Mesodermal cell (in vitro differentiated cells): ENCODE measurements around the gene SFTPA2. TPM values are rescaled to one million over a fixed set of nuclear protein-coding genes. Genes with fewer than 3 reads are reported as not detected.
"Not testable (repeated sequence)": the region's sequence is repeated elsewhere in the genome, so short reads cannot be mapped to it uniquely, and the experiment has no call there.

Experiments used
- H3K27ac ChIP-seq: 2 replicates; pipeline ENCODE4 v1.7.0; 2013; ENCODE audit warnings: mild to moderate bottlenecking, low read depth, low read length, moderate library complexity; ENCODE audit not compliant: severe bottlenecking
- H3K36me3 ChIP-seq: 2 replicates; pipeline ENCODE4 v1.7.1; 2013; ENCODE audit warnings: mild to moderate bottlenecking, low read length, moderate library complexity; ENCODE audit not compliant: control insufficient read depth, insufficient read depth
- H3K4me1 ChIP-seq: one replicate; pipeline ENCODE4 v1.7.1; 2013; ENCODE audit warnings: mild to moderate bottlenecking, low read length; ENCODE audit not compliant: insufficient read depth, control insufficient read depth, poor library complexity, severe bottlenecking
- H3K4me3 ChIP-seq: 2 replicates; pipeline ENCODE4 v1.7.0; 2013; ENCODE audit warnings: low read length, control low read depth, mild to moderate bottlenecking; ENCODE audit not compliant: insufficient read depth, poor library complexity, severe bottlenecking; ENCODE audit errors: extremely low read depth
- H3K9me3 ChIP-seq: 2 replicates; pipeline ENCODE4 v1.7.1; 2013; ENCODE audit warnings: mild to moderate bottlenecking, low read length, moderate library complexity; ENCODE audit not compliant: control insufficient read depth
- WGBS, 2 experiments: methylation state at CpG; one replicate each; pipeline ENCODE4 v1.1.5; 2013; ENCODE audit warnings: missing lambda C conversion rate in 2 of 2; ENCODE audit not compliant: insufficient coverage in 2 of 2; 5-methylcytosine and 5-hydroxymethylcytosine counted together
- polyA plus RNA-seq, 2 experiments: library from polyadenylated mRNA; stranded (reverse); fragments of 50-300 nt; gene quantifications; one replicate each; pipeline ENCODE4 v1.2.3, GENCODE V29; 2013

Gene SFTPA2
- polyA plus RNA-seq (2013, experiment 1 of 2), result not detected
- 0.15 TPM for polyA plus RNA-seq (2013, experiment 2 of 2)

DNA sequence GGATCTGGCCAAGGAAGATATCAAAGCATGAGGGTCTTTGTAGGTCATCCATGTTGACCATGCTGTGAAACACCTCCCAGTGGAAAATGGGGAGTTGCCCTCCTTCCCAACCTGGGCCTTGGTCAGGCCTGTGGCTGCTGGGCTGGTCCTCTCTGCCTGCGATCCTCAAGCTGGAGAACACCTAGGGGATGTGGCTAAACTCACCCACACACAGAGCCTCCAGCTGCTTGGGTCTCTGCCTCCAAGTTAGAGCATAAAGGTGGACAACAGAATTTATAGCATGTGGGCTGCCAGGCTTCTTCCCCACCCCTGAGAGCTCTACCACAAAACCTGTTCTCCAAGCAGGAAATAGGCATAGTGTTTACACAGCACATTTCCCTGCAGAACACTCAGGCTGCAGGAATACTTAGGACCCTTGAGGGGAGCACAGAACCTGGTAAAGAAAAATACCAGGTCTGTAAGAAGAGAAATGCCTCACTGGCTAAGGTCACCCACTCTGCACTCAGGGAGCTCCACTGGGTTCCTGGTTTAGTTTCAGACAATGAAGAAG lies at the start of gene SFTPA2:
SFTPA2 (minus strand) TSS at position 248 of the 550 bp plus-strand sequence. CDS start 924 bp downstream, outside the sequence.
- H3K9me3 ChIP-seq, result no peaks in the 10 kb centered on the region
- 100% methylated on average over 1 of the region's 1 CpG for WGBS, 2 experiments
- no peaks in the 10 kb centered on the region for H3K4me1 ChIP-seq
- no peak within 1 kb of the TSS for H3K4me3 ChIP-seq
- no peaks in the 10 kb centered on the region for H3K36me3 ChIP-seq
- no peak within 1 kb of the TSS for H3K27ac ChIP-seq

DNA sequence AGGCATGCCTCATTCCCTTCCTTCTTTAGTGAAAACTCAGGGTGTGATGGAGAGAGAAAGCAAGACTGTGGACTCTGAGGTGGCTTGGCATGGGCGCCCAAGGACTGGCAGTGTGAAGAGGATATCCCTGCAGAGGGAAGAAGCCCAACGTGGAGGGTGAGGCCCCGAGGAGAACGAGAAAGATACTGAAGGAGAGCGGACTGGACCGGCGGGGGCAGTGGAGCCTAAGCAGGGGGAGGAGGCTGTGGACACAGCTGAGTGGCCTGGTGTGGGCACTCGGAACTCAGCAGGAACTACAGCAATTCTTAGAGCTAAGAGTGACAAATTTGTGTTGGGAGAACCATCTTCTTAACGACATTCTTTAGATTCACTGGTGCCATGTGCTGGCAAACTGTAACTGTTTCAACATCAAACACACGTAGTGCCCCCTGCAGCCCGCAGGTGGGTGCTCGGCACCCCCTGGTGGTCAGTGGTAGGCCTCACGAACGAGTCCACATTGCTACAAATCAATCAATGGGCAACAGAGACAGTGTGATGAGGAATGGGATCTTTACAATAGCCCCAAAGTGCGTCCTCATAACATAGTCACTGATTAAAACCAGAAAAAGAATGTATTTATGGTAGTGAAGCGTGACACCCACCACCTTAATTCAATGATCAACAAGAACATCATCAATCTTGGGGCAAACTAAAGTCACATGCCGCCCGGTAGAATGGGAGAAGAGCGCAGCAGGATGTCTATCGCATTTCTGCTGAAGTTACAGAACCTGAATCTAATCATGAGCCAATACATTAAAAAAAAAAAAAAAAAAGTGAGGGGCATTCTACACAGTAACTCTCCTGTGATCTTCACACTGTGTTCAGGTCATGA lies 48.5 kb upstream of the SFTPA2 start:
- Histone ChIP-seq H3K9me3 (no peaks in the 10 kb centered on the region), H3K4me1 (no peaks in the 10 kb centered on the region), H3K36me3 (no peaks in the 10 kb centered on the region), H3K27ac (no peak overlapping the region), H3K4me3 (no peak overlapping the region)
- 69 to 81% methylated on average over 8 to 14 of the region's 20 CpGs for WGBS, 2 experiments

DNA sequence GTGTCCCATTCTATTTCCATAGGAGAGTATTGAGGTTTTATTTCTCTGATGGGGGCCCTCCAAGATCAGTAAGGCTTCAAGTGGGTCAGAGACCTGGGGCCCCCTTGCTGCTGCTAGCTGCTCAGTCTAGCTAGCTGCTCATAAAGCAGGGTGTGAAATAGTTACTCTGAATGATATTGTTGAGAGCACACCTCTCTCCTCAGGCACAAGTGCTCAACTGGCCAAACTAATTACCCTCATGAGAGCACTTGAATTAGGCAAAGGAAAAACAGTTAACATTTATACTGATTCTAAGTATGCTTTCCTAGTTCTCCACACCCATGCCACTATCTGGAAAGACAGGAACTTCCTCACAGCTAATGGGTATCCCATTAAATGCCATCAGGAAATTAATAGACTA lies 45.1 kb upstream of the SFTPA2 start:
- Histone ChIP-seq H3K27ac (no peak overlapping the region), H3K9me3 (peaks cover 3% of the 10 kb centered on the region), H3K4me3 (no peak overlapping the region), H3K36me3 (no peaks in the 10 kb centered on the region), H3K4me1 (no peaks in the 10 kb centered on the region)

GRCh38 chr10:79604294-79604693 lies 44.1 kb upstream of the SFTPA2 start:
- H3K4me3 ChIP-seq, result no peak overlapping the region
- H3K9me3 ChIP-seq, result peaks cover 3% of the 10 kb centered on the region
- H3K36me3 ChIP-seq, result no peaks in the 10 kb centered on the region
- no peak overlapping the region for H3K27ac ChIP-seq
- WGBS, 2 experiments, result no CpG with 5 or more reads among the region's 1 CpG
- H3K4me1 ChIP-seq, result no peaks in the 10 kb centered on the region

GRCh38 chr10:79602953-79603352 lies 42.7 kb upstream of the SFTPA2 start:
- Histone ChIP-seq H3K4me3 (no peak overlapping the region), H3K9me3 (peaks cover 9% of the 10 kb centered on the region), H3K4me1 (no peaks in the 10 kb centered on the region), H3K36me3 (no peaks in the 10 kb centered on the region), H3K27ac (no peak overlapping the region)
- WGBS, 2 experiments, result 67 to 88% methylated on average over 1 of the region's 2 CpGs

- Histone ChIP-seq H3K27ac (no peak overlapping the region), H3K36me3 (no peaks in the 10 kb centered on the region), H3K9me3 (peaks cover 18% of the 10 kb centered on the region), H3K4me1 (no peaks in the 10 kb centered on the region), H3K4me3 (no peak overlapping the region)
- WGBS, 2 experiments, result no CpG with 5 or more reads among the region's 1 CpG
Observed at GRCh38 chr10:79601939-79602338, 41.7 kb upstream of the SFTPA2 start.

GRCh38 chr10:79599644-79600043 lies 39.4 kb upstream of the SFTPA2 start:
- not testable (repeated sequence) for H3K36me3 ChIP-seq, H3K4me1 ChIP-seq, H3K27ac ChIP-seq, H3K4me3 ChIP-seq
- peaks cover 18% of the 10 kb centered on the region for H3K9me3 ChIP-seq
- 89 to 95% methylated on average over 7 to 8 of the region's 9 CpGs for WGBS, 2 experiments

- H3K4me1 ChIP-seq, result no peaks in the 10 kb centered on the region
- 38 to 42% methylated on average over 3 of the region's 3 CpGs for WGBS, 2 experiments
- H3K9me3 ChIP-seq, result peaks cover 15% of the 10 kb centered on the region
- no peak overlapping the region for H3K4me3 ChIP-seq
- H3K27ac ChIP-seq, result no peak overlapping the region
- no peaks in the 10 kb centered on the region for H3K36me3 ChIP-seq
Observed at GRCh38 chr10:79595510-79595909, 35.3 kb upstream of the SFTPA2 start.

DNA sequence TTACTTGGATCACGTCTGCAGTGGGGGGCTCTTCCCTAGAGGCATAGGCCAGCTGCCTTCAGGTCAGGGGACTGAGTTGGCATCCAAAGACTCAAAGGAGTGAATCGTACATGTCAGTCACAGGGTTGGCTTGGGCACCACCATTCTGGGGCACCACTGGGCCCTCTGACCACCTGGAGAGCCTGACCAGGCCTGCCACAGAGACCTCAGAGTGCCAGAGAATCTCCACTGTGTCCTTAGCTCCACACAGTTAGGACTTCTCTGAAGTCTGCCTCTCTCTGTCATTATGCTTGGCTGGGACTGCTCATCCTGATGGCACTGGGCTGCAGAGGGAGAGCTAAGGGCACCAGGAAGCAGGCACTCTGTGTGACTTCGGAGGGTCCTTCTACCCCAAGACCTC lies 34.4 kb upstream of the SFTPA2 start:
- not testable (repeated sequence) for H3K4me1 ChIP-seq, H3K4me3 ChIP-seq, H3K27ac ChIP-seq, H3K36me3 ChIP-seq
- WGBS, 2 experiments, result 76 to 100% methylated on average over 1 to 3 of the region's 3 CpGs
- H3K9me3 ChIP-seq, result peaks cover 15% of the 10 kb centered on the region

GRCh38 chr10:79593377-79593776 lies 33.2 kb upstream of the SFTPA2 start:
- Histone ChIP-seq H3K27ac (no peak overlapping the region), H3K4me3 (no peak overlapping the region), H3K9me3 (peaks cover 14% of the 10 kb centered on the region), H3K36me3 (no peaks in the 10 kb centered on the region), H3K4me1 (no peaks in the 10 kb centered on the region)
- 60% methylated on average over 1 of the region's 1 CpG; no CpG with 5 or more reads in 1 of the 2 experiments for WGBS, 2 experiments

DNA sequence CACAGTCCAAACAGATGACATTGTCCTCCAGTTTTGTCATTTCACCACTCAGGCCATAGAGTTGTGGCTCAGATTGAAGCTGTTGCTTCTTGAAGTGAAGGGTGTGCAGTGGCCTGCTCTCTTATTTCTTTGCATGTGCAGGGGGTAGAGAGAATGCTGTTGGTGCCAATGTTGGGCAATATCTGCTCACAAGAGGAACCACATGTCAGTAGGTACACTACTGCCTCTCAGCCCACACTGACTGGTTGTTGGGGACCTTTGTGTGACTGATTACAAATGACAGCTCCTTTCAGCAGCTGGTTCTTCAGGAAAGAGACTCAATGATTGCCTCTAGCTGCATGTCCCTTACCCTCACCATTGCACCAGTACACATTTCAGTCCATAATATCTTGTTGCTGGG lies 28.6 kb upstream of the SFTPA2 start:
- Histone ChIP-seq H3K36me3 (no peaks in the 10 kb centered on the region), H3K9me3 (no peaks in the 10 kb centered on the region), H3K4me3 (no peak overlapping the region), H3K4me1 (no peaks in the 10 kb centered on the region), H3K27ac (no peak overlapping the region)
